H1 (cell line): ENCODE data around the gene ABHD16A. TPM values are rescaled to one million over a fixed set of nuclear protein-coding genes. Genes with fewer than 3 reads are reported as not detected.
A peak's percentile ranks its signal among the peaks of the same experiment; 100 is the strongest.

Experiments used
- CTCF ChIA-PET: fragments of 300-600 bp; sonication (Branson Sonifier 250); formaldehyde crosslinking; loops from one replicate; lab custom pipeline; 2021; ENCODE audit not compliant: partially characterized antibody; lab: Charles Lee
- POLR2A ChIA-PET: fragments of 300-600 bp; sonication (Branson Sonifier 250); formaldehyde crosslinking; loops from one replicate; lab custom pipeline; 2021; ENCODE audit warnings: inconsistent platforms; ENCODE audit not compliant: partially characterized antibody; lab: Charles Lee
- DNase-seq, 2 experiments: peaks; one replicate each; pipeline versions ENCODE4 v3.0.0 to v3.0.0-alpha.2; 2010 to 2022; ENCODE audit warnings: low spot score in 2 of 2, low read depth in 1 of 2, mixed read lengths in 1 of 2
- FAIRE-seq: peaks from 2 replicates; lab custom pipeline; 2011; peaks lifted over from hg19 to GRCh38; lab: Jason Lieb, UNC
- H2AFZ ChIP-seq: 2 replicates; pipeline ENCODE4 v1.8.1; 2012; ENCODE audit warnings: low read length, inconsistent platforms
- H2AK5ac ChIP-seq: 2 replicates; pipeline ENCODE4 v1.6.1; 2013; ENCODE audit warnings: low read depth, low read length
- H2BK120ac ChIP-seq: replicated peaks from 2 replicates; pipeline ENCODE3; 2013; ENCODE audit warnings: low read depth, low read length, inconsistent platforms
- H2BK12ac ChIP-seq: 2 replicates; pipeline ENCODE4 v1.6.1; 2013; ENCODE audit warnings: low read depth, low read length
- H2BK15ac ChIP-seq: 2 replicates; pipeline ENCODE4 v1.6.1; 2013; ENCODE audit warnings: low read length
- H2BK20ac ChIP-seq: 2 replicates; pipeline ENCODE4 v1.6.1; 2013; ENCODE audit warnings: low read length
- H2BK5ac ChIP-seq: 2 replicates; pipeline ENCODE4 v1.6.1; 2013; ENCODE audit warnings: low read depth, low read length
- H3K14ac ChIP-seq: 2 replicates; pipeline ENCODE4 v1.6.1; 2013; ENCODE audit warnings: inconsistent platforms; ENCODE audit not compliant: insufficient read length
- H3K18ac ChIP-seq: 2 replicates; pipeline ENCODE4 v1.6.1; 2013; ENCODE audit warnings: low read length; ENCODE audit errors: extremely low read depth
- H3K23ac ChIP-seq: 2 replicates; pipeline ENCODE4 v1.6.1; 2013; ENCODE audit warnings: inconsistent platforms; ENCODE audit not compliant: insufficient read length
- H3K23me2 ChIP-seq: 2 replicates; pipeline ENCODE4 v1.6.1; 2013; ENCODE audit warnings: low read depth, low read length
- H3K27ac ChIP-seq: 2 replicates; pipeline ENCODE4 v1.6.1; 2011; ENCODE audit warnings: low read depth, low read length, inconsistent platforms
- H3K27me3 ChIP-seq, 4 experiments: replicated peaks in 1 of 4; 1 replicate in 1 of 4; 2 replicates in 3 of 4; pipeline versions ENCODE4 v1.6.1 to v1.8.1; 2011 to 2013; ENCODE audit warnings: low read length in 3 of 4, mild to moderate bottlenecking in 3 of 4, inconsistent platforms in 2 of 4, mixed read lengths in 2 of 4, moderate library complexity in 1 of 4; ENCODE audit not compliant: control insufficient read depth in 3 of 4, insufficient read depth in 3 of 4; ENCODE audit errors: extremely low read depth in 1 of 4
- H3K36me3 ChIP-seq, 4 experiments: 2 replicates each; pipeline versions ENCODE4 v1.6.1 to v1.8.1; 2011 to 2013; ENCODE audit warnings: mild to moderate bottlenecking in 4 of 4, low read length in 3 of 4, moderate library complexity in 2 of 4, control low read depth in 1 of 4, inconsistent platforms in 1 of 4; ENCODE audit not compliant: insufficient read depth in 4 of 4, control insufficient read depth in 2 of 4
- H3K4ac ChIP-seq: replicated peaks from 2 replicates; pipeline ENCODE3; 2013; ENCODE audit warnings: low read length, low read depth, mixed read lengths, inconsistent platforms; ENCODE audit not compliant: insufficient read length
- H3K4me1 ChIP-seq, 4 experiments: replicated peaks in 1 of 4; 1 replicate in 1 of 4; 2 replicates in 3 of 4; pipeline versions ENCODE4 v1.6.1 to v1.8.1; 2011 to 2013; ENCODE audit warnings: low read length in 3 of 4, inconsistent platforms in 2 of 4, mixed read lengths in 1 of 4; ENCODE audit not compliant: insufficient read depth in 4 of 4, control insufficient read depth in 3 of 4
- H3K4me2 ChIP-seq, 2 experiments: 2 replicates each; pipeline versions ENCODE4 v1.6.1 to v1.8.1; 2011 to 2013; ENCODE audit warnings: low read depth in 2 of 2, low read length in 2 of 2, control low read depth in 1 of 2, inconsistent platforms in 1 of 2, mild to moderate bottlenecking in 1 of 2; ENCODE audit not compliant: insufficient read depth in 1 of 2
- H3K4me3 ChIP-seq, 4 experiments: fragments of 200-600, 300-600 bp in 1 of 4; sonication (generic), shearing (Covaris generic), sonication (Bioruptor Twin) in 1 of 4; 2 replicates each; pipeline versions ENCODE4 v1.5.1 to v1.8.1; 2011 to 2016; ENCODE audit warnings: low read length in 4 of 4, low read depth in 3 of 4, control low read depth in 2 of 4, inconsistent platforms in 2 of 4, mild to moderate bottlenecking in 2 of 4, mixed read lengths in 1 of 4, moderate library complexity in 1 of 4; ENCODE audit not compliant: insufficient read depth in 2 of 4; ENCODE audit errors: extremely low read depth in 1 of 4
- H3K56ac ChIP-seq: replicated peaks from 2 replicates; pipeline ENCODE3; 2013; ENCODE audit warnings: low read depth, mild to moderate bottlenecking, mixed read lengths, low read length, inconsistent platforms; ENCODE audit not compliant: insufficient read length
- H3K79me1 ChIP-seq: 2 replicates; pipeline ENCODE4 v1.6.1; 2013; ENCODE audit warnings: low read depth, low read length, control low read depth
- H3K79me2 ChIP-seq, 2 experiments: 2 replicates each; pipeline versions ENCODE4 v1.6.1 to v1.8.1; 2012 to 2013; ENCODE audit warnings: low read length in 2 of 2, mild to moderate bottlenecking in 2 of 2, inconsistent platforms in 1 of 2; ENCODE audit not compliant: insufficient read depth in 2 of 2, control insufficient read depth in 1 of 2
- H3K9ac ChIP-seq, 4 experiments: replicated peaks in 1 of 4; 1 replicate in 1 of 4; 2 replicates in 3 of 4; pipeline versions ENCODE4 v1.6.1 to v1.8.1; 2011 to 2013; ENCODE audit warnings: low read depth in 3 of 4, low read length in 3 of 4, control low read depth in 2 of 4, mild to moderate bottlenecking in 2 of 4, moderate library complexity in 2 of 4, inconsistent platforms in 1 of 4; ENCODE audit errors: extremely low read depth in 1 of 4
- H3K9me3 ChIP-seq, 2 experiments: 2 replicates each; pipeline versions ENCODE4 v1.6.1 to v1.8.1; 2012 to 2013; ENCODE audit warnings: mild to moderate bottlenecking in 2 of 2, moderate library complexity in 2 of 2, control low read depth in 1 of 2, inconsistent platforms in 1 of 2, low read depth in 1 of 2, low read length in 1 of 2, mixed read lengths in 1 of 2; ENCODE audit not compliant: insufficient read depth in 2 of 2
- H4K20me1 ChIP-seq, 2 experiments: replicated peaks in 1 of 2; 2 replicates each; pipeline versions ENCODE3 to v1.8.1; 2011 to 2013; ENCODE audit warnings: inconsistent platforms in 2 of 2, low read length in 2 of 2, mild to moderate bottlenecking in 1 of 2; ENCODE audit not compliant: insufficient read depth in 2 of 2, control insufficient read depth in 1 of 2
- H4K5ac ChIP-seq: 2 replicates; pipeline ENCODE4 v1.6.1; 2013; ENCODE audit warnings: low read length, low read depth, mixed read lengths, inconsistent platforms; ENCODE audit not compliant: insufficient read length
- H4K8ac ChIP-seq: 2 replicates; pipeline ENCODE4 v1.8.0; 2013; ENCODE audit warnings: mild to moderate bottlenecking, moderate library complexity, low read length, inconsistent platforms; ENCODE audit not compliant: insufficient read depth; ENCODE audit errors: extremely low read depth
- H4K91ac ChIP-seq: replicated peaks from 2 replicates; pipeline ENCODE3; 2013; ENCODE audit warnings: low read length, mixed read lengths, inconsistent platforms; ENCODE audit not compliant: insufficient read length
- ATF3 ChIP-seq: IDR thresholded peaks from 2 replicates; pipeline ENCODE4 v1.6.1; 2011; ENCODE audit warnings: low read depth, mild to moderate bottlenecking, low read length; ENCODE audit not compliant: insufficient read depth
- BACH1 ChIP-seq: IDR thresholded peaks from 2 replicates; pipeline ENCODE4 v1.6.1; 2012; ENCODE audit warnings: low read length, improper control_type of control experiment
- JUN ChIP-seq: IDR thresholded peaks from 2 replicates; pipeline ENCODE4 v1.6.1; 2011; ENCODE audit warnings: low read depth, mild to moderate bottlenecking, improper control_type of control experiment, low read length
- KDM5A ChIP-seq: fragments of 200-600 bp; IDR thresholded peaks from 2 replicates; pipeline ENCODE4 v1.7.1; 2012; ENCODE audit warnings: mild to moderate bottlenecking, low read length, inconsistent platforms, mixed read lengths
- MAFK ChIP-seq: IDR thresholded peaks from 2 replicates; pipeline ENCODE4 v1.6.1; 2012; ENCODE audit warnings: low read depth, mild to moderate bottlenecking, improper control_type of control experiment, low read length
- NANOG ChIP-seq: IDR thresholded peaks from 2 replicates; pipeline ENCODE4 v1.6.1; 2011; ENCODE audit warnings: low read length, low read depth, mild to moderate bottlenecking, inconsistent platforms; ENCODE audit not compliant: insufficient read depth, poor library complexity, severe bottlenecking
- POU5F1 ChIP-seq: IDR thresholded peaks from 2 replicates; pipeline ENCODE4 v1.6.1; 2011; ENCODE audit warnings: low read depth, mild to moderate bottlenecking, low read length, moderate library complexity
- TAF7 ChIP-seq: optimal IDR thresholded peaks from 2 replicates; pipeline ENCODE3; 2011; ENCODE audit warnings: low read depth, mild to moderate bottlenecking, inconsistent platforms, low read length, moderate library complexity, borderline replicate concordance
- TBP ChIP-seq: IDR thresholded peaks from 2 replicates; pipeline ENCODE4 v1.6.1; 2011; ENCODE audit warnings: low read depth, low read length, improper control_type of control experiment
- WGBS, 2 experiments: shearing (Covaris generic) in 1 of 2; methylation state at CpG; one replicate each; pipeline versions ENCODE4 v1.1.6 to v1.1.7; 2013 to 2015; ENCODE audit warnings: low lambda C conversion rate in 2 of 2, mixed read lengths in 2 of 2, inconsistent platforms in 1 of 2, low coverage in 1 of 2, missing lambda C conversion rate in 1 of 2; ENCODE audit not compliant: insufficient replicate concordance in 2 of 2, insufficient coverage in 1 of 2, insufficient read length in 1 of 2; ENCODE audit errors: extremely low coverage in 1 of 2, missing lambda C conversion rate in 1 of 2; 5-methylcytosine and 5-hydroxymethylcytosine counted together
- polyA plus RNA-seq, 7 experiments: library from polyadenylated mRNA; depleted of rRNA in 3 of 7; stranded (reverse) in 5 of 7; unstranded in 2 of 7; fragments of >200 nt in 5 of 7; fragments of 200-250 nt in 2 of 7; gene quantifications; 1 replicate in 5 of 7; 2 replicates in 1 of 7; 4 replicates in 1 of 7; pipeline versions ENCODE4 v1.2.1 to v1.2.3, GENCODE V29; 2011 to 2013; ENCODE audit warnings: missing spikeins in 2 of 7, mixed read lengths in 2 of 7
- total RNA-seq: library from RNA; stranded (reverse); fragmentation: NEBNext Ultra II Directional; extraction: Animal tissue kit (Norgen Biotek cat#: 25700); gene quantifications from 2 replicates; pipeline ENCODE4 v1.2.1, GENCODE V29; 2021

Gene ABHD16A
- total and polyA plus RNA-seq, 2 of the 8 experiments (the other 6 are each of a cell fraction or from before 2014, with no cell fraction given) = 32.9 to 40.2 TPM

GRCh38 chr6:31683591-31683990 is 19.5 kb downstream of the ABHD16A start:
- Histone ChIP-seq H3K56ac (no peak overlapping the region), H3K27ac (no peak overlapping the region), H3K79me1 (no peaks in the 10 kb centered on the region), H3K23me2 (peaks cover 11% of the 10 kb centered on the region; the same call in 1 of the 2 replicates), H3K36me3 (peaks cover 0 to 13% (median 9%) of the 10 kb centered on the region in 4 experiments; a peak in 4 of 8 replicates), H3K4me3 (peak overlapping the region; percentile 58 to 76 (median 63); a peak in 6 of 8 replicates), H2BK15ac (peak overlapping the region; percentile 53; the same call in 1 of the 2 replicates), H2BK120ac (no peak overlapping the region), H3K4me2 (peak overlapping the region; percentile 86 to 90), H2BK12ac (0 out of 2 replicates have a peak overlapping the region, but pooled peaks have one; percentile 62), H2BK20ac (no peak overlapping the region), H4K8ac (no peak overlapping the region), H3K27me3 (peaks cover 3 to 13% (median 12%) of the 10 kb centered on the region in 4 experiments; a peak in 6 of 7 replicates), H3K18ac (no peak overlapping the region; the same call in 1 of the 2 replicates), H2AFZ (peak overlapping the region; percentile 37; the same call in 1 of the 2 replicates), H4K91ac (no peak overlapping the region), H3K79me2 (no peaks in the 10 kb centered on the region), H3K23ac (no peak overlapping the region), H3K4ac (no peak overlapping the region), H4K20me1 (no peaks in the 10 kb centered on the region), H3K14ac (no peak overlapping the region), H3K9ac (peak overlapping the region in 1 of 4 experiments; percentile 64; a peak in 3 of 7 replicates), H4K5ac (no peak overlapping the region), H2AK5ac (no peak overlapping the region), H2BK5ac (no peak overlapping the region), H3K4me1 (peaks cover 0 to 10% (median 8%) of the 10 kb centered on the region in 4 experiments; a peak in 5 of 7 replicates), H3K9me3 (no peaks in the 10 kb centered on the region)
- DNase-seq = no peak
- FAIRE-seq = no peak
- 63% methylated on average over 13 of the region's 13 CpGs; no CpG with 5 or more reads in 1 of the 2 experiments for WGBS, 2 experiments
- ChIA-PET POLR2A (interaction anchor here (0.8 to 2.0 kb wide), 11 partner anchors 9 to 153 kb away, joined by 3 to 11 read pairs (median 4); partner anchors contain the start of genes ABHD16A, BAG6, C6orf47 and DDX39B), CTCF (interaction anchor here (0.6 to 2.5 kb wide), 8 partner anchors 20 to 240 kb away, joined by 3 to 11 read pairs (median 5); partner anchors contain the start of gene ABHD16A)
- no peak for TF ChIP-seq KDM5A
- no peak for TF ChIP-seq BACH1
- TF ChIP-seq TAF7 = no peak
- no peak for TF ChIP-seq JUN
- TF ChIP-seq MAFK = no peak
- TF ChIP-seq ATF3 = no peak
- no peak for TF ChIP-seq POU5F1
- TF ChIP-seq NANOG = no peak
- TF ChIP-seq TBP = no peak
- TF ChIP-seq, all 59 proteins: peak for 0
